AG04450 (cell line): ENCODE measurements around the gene ABT1. TPM values are rescaled to one million over a fixed set of nuclear protein-coding genes. Genes with fewer than 3 reads are reported as not detected.

Source experiments
- CTCF ChIA-PET: fragments of 300-600, 350-600 bp; formaldehyde crosslinking; extraction: SDS; loops from one replicate; lab custom pipeline; 2022; ENCODE audit warnings: antibody characterized with exemption, inconsistent platforms; lab: Charles Lee
- POLR2A ChIA-PET: fragments of 350-600 bp; formaldehyde crosslinking; extraction: SDS; loops from one replicate; lab custom pipeline; 2021; ENCODE audit warnings: antibody characterized with exemption, inconsistent platforms; lab: Yijun Ruan, JAX
- DNase-seq: peaks from one replicate; pipeline ENCODE4 v3.0.0-alpha.2; 2011; ENCODE audit warnings: low read depth, low spot score
- H3K27ac ChIP-seq: one replicate; pipeline ENCODE4 v1.5.1; 2012; ENCODE audit warnings: low read depth, low read length, control low read depth
- H3K27me3 ChIP-seq: one replicate; pipeline ENCODE4 v1.6.0; 2012; ENCODE audit warnings: low read length; ENCODE audit not compliant: control insufficient read depth, insufficient read depth
- H3K4me3 ChIP-seq: 2 replicates; pipeline ENCODE4 v1.5.1; 2011; ENCODE audit warnings: mild to moderate bottlenecking, low read depth, low read length, control low read depth
- H3K9me3 ChIP-seq: 2 replicates; pipeline ENCODE4 v1.5.1; 2012; ENCODE audit warnings: low read length; ENCODE audit not compliant: control insufficient read depth, insufficient read depth
- CTCF ChIP-seq: IDR thresholded peaks from 2 replicates; pipeline ENCODE4 v1.5.1; 2011; ENCODE audit warnings: low read depth, low read length, control low read depth, inconsistent platforms
- polyA plus RNA-seq: library from polyadenylated mRNA; depleted of rRNA; stranded (reverse); fragments of >200 nt; gene quantifications from 2 replicates; pipeline ENCODE4 v1.2.3, GENCODE V29; 2011

ABT1 gene
- polyA plus RNA-seq, 1 experiment: 12.8 TPM

- no peaks in the 10 kb centered on the region for H3K9me3 ChIP-seq
- no peak for TF ChIP-seq CTCF
- POLR2A ChIA-PET: no interaction called here
- no peak for DNase-seq
- peaks cover 13% of the 10 kb centered on the region for H3K27me3 ChIP-seq
- no peak overlapping the region for H3K27ac ChIP-seq
- CTCF ChIA-PET: interaction anchor here (2.6 to 17.1 kb wide), 2 partner anchors 14 to 237 kb away, joined by 11 to 280 read pairs; partner anchors contain the start of gene ABT1
- no peak overlapping the region for H3K4me3 ChIP-seq
Measured at GRCh38 chr6:26578741-26579140, 18.0 kb upstream of the ABT1 start.

GRCh38 chr6:26581164-26581915 lies 15.4 kb upstream of the ABT1 start:
- Histone ChIP-seq H3K27me3 (peaks cover 13% of the 10 kb centered on the region), H3K9me3 (no peaks in the 10 kb centered on the region), H3K27ac (no peak overlapping the region), H3K4me3 (no peak overlapping the region)
- POLR2A ChIA-PET: no interaction called here
- CTCF ChIA-PET: interaction anchor here (0.6 to 17.1 kb wide), 4 partner anchors 9 to 587 kb away, joined by 3 to 280 read pairs (median 3); partner anchors contain the start of gene ABT1
- no peak for TF ChIP-seq CTCF
- DNase-seq: no peak

- H3K27me3 ChIP-seq: no peaks in the 10 kb centered on the region
- no peak overlapping the region for H3K4me3 ChIP-seq
- no peak for DNase-seq
- H3K9me3 ChIP-seq: no peaks in the 10 kb centered on the region
- POLR2A ChIA-PET: no interaction called here
- CTCF ChIA-PET: interaction anchor here (1.2 kb wide), 1 partner anchor 247 kb away, joined by 3 read pairs; no protein-coding TSS in a partner anchor
- no peak overlapping the region for H3K27ac ChIP-seq
- no peak for TF ChIP-seq CTCF
Measured at GRCh38 chr6:26588965-26589364, 7.8 kb upstream of the ABT1 start.

- no peaks in the 10 kb centered on the region; the same call in 1 of the 2 replicates for H3K9me3 ChIP-seq
- H3K27ac ChIP-seq: no peak overlapping the region
- no peaks in the 10 kb centered on the region for H3K27me3 ChIP-seq
- no peak overlapping the region for H3K4me3 ChIP-seq
- no peak for TF ChIP-seq CTCF
- POLR2A ChIA-PET: interaction anchor here (1.2 kb wide), 1 partner anchor 16 kb away, joined by 3 read pairs; no protein-coding TSS in a partner anchor
- DNase-seq: no peak
- CTCF ChIA-PET: interaction anchor here (1.2 to 7.7 kb wide), 5 partner anchors 13 to 486 kb away, joined by 3 to 280 read pairs (median 4); no protein-coding TSS in a partner anchor
Measured at GRCh38 chr6:26592649-26593048, 4.1 kb upstream of the ABT1 start.
